Peyer's patch (tissue), 4 donors: ENCODE data around the gene LRRC3B.

ENCODE experiments used
- POLR2A ChIP-seq, 2 donors: fragments of 450-650 bp; IDR thresholded peaks; one replicate each; pipeline ENCODE4 v1.5.1; 2017; ENCODE audit warnings: antibody characterized with exemption in 2 of 2, mild to moderate bottlenecking in 2 of 2, moderate library complexity in 2 of 2
- TF ChIP-seq, protein P1 (sequence below), 6 experiments: fragments of 450-650 bp in 4 of 6; fragments of 200-600 bp in 2 of 6; sonication (generic) in 1 of 6; IDR thresholded peaks; one replicate each; pipeline ENCODE4 v1.5.1; 2017 to 2019; ENCODE audit warnings: antibody characterized with exemption in 6 of 6, mild to moderate bottlenecking in 3 of 6, moderate library complexity in 1 of 6

DNA sequence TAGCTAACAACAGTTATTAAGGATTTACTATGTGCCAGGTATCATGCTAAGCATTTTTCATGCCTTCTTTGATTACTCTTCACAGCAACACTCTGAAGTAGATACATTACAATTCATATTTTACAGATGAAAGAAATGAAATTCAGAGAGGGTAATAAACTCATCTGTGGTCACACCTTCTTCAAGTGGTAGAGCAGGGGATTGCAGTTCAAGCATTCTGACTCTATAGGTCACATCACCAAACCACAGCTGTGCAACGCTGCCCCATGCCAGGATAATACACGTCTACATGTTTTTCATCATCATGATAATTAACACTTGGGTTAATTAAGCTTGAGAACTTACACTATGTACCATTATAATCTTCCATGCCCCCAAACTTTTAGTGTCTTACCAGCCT is 98.5 kb downstream of the LRRC3B start:
- TF ChIP-seq, protein P1, sequence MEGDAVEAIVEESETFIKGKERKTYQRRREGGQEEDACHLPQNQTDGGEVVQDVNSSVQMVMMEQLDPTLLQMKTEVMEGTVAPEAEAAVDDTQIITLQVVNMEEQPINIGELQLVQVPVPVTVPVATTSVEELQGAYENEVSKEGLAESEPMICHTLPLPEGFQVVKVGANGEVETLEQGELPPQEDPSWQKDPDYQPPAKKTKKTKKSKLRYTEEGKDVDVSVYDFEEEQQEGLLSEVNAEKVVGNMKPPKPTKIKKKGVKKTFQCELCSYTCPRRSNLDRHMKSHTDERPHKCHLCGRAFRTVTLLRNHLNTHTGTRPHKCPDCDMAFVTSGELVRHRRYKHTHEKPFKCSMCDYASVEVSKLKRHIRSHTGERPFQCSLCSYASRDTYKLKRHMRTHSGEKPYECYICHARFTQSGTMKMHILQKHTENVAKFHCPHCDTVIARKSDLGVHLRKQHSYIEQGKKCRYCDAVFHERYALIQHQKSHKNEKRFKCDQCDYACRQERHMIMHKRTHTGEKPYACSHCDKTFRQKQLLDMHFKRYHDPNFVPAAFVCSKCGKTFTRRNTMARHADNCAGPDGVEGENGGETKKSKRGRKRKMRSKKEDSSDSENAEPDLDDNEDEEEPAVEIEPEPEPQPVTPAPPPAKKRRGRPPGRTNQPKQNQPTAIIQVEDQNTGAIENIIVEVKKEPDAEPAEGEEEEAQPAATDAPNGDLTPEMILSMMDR (IDR thresholded peaks at IDR 0.05), result no peak
- no peak for TF ChIP-seq POLR2A (IDR thresholded peaks at IDR 0.05)
